Measurements from ENCODE around the gene TMEM271. TPM values are rescaled to one million over a fixed set of nuclear protein-coding genes. Genes with fewer than 3 reads are reported as not detected.

Gene TMEM271
- total RNA-seq, 1 experiment from 2014 or later, result not detected

GRCh38 chr4:574346-575161 is 1.5 kb downstream of the TMEM271 start:
- Histone ChIP-seq H3K9me3 (no peaks in the 10 kb centered on the region), H3K36me3 (ENCODE audit: control insufficient read depth, insufficient read depth, low read length) (no peaks in the 10 kb centered on the region), H3K27me3 (replicated peaks; ENCODE audit: control insufficient read depth, insufficient read depth, low read length) (no peaks in the 10 kb centered on the region), H3K4me3 (ENCODE audit: low read depth, low read length) (no peak overlapping the region), H3K4me1 (no peaks in the 10 kb centered on the region)
- Mint-ChIP-seq H3K27ac (ENCODE audit: unreplicated experiment) (no peak overlapping the region), H3K36me3 (ENCODE audit: insufficient read depth, unreplicated experiment) (no peaks in the 10 kb centered on the region), H3K4me3 (ENCODE audit: unreplicated experiment) (no peak overlapping the region), H3K27me3 (ENCODE audit: insufficient read depth, unreplicated experiment) (peaks cover 3% of the 10 kb centered on the region), H3K9me3 (ENCODE audit: unreplicated experiment) (no peaks in the 10 kb centered on the region), H3K4me1 (ENCODE audit: low read depth, unreplicated experiment) (no peaks in the 10 kb centered on the region)
- intact Hi-C loops (cut with micrococcal nuclease; ENCODE audit: unreplicated experiment), result no loop called here
- DNase-seq, result no peak
- CTCF ChIA-PET, result no interaction called here
- POLR2A ChIA-PET, result no interaction called here
- no TSS peak for BruUV-seq (replicated peaks)
- no peak for TF ChIP-seq CTCF (IDR thresholded peaks at IDR 0.05; ENCODE audit: insufficient read depth in 1 of 2, low read depth in 1 of 2, low read length in 1 of 2, severe bottlenecking in 1 of 2, unreplicated experiment in 1 of 2)

DNA sequence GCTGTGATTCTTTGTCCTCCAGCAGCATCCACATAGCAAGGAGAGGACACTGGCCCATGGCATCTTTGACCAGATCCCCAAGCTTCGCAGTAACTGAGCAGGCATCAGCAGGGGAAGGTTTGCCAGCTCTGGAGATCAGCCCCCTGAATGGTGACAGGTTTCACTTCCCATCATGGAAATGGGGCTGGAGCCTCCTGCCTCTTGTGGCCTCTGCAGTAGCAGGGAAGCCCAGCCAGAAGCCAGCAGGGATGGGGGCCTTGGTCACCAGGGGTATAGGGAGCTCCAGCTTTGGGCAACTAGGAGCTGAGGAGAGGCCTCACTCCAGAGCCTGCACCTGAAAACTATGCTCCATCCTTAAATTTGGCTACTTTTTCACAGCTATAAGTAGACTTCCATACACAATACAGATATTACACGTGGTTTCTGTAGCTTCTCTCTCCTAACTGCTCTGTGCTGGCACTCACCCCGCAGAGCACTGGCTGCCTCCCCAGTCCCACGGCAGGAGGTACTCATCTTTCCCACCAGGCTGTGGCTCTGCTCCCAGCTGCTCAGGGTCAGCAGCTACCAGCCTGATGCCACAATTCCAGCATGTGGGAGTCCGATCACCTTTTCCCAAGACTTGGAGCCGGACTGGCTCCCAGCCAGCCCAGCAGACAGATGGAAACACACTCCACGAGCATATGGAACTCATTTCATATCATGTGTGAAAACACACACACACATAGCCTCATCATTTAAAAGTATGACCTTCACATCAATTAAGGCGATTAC is 2.8 kb downstream of the TMEM271 start:
- TF ChIP-seq CTCF (IDR thresholded peaks at IDR 0.05; ENCODE audit: insufficient read depth in 1 of 2, low read depth in 1 of 2, low read length in 1 of 2, severe bottlenecking in 1 of 2, unreplicated experiment in 1 of 2), result no peak
- H3K4me1 Mint-ChIP-seq (ENCODE audit: low read depth, unreplicated experiment), result no peaks in the 10 kb centered on the region
- no peak for DNase-seq
- intact Hi-C loops (cut with micrococcal nuclease; ENCODE audit: unreplicated experiment), result no loop called here
- no peak overlapping the region for H3K27ac Mint-ChIP-seq (ENCODE audit: unreplicated experiment)
- no TSS peak for BruUV-seq (replicated peaks)
- no peaks in the 10 kb centered on the region for H3K36me3 Mint-ChIP-seq (ENCODE audit: insufficient read depth, unreplicated experiment)
- POLR2A ChIA-PET, result no interaction called here
- Histone ChIP-seq H3K36me3 (ENCODE audit: control insufficient read depth, insufficient read depth, low read length) (no peaks in the 10 kb centered on the region), H3K27me3 (replicated peaks; ENCODE audit: control insufficient read depth, insufficient read depth, low read length) (no peaks in the 10 kb centered on the region), H3K4me1 (no peaks in the 10 kb centered on the region), H3K9me3 (no peaks in the 10 kb centered on the region), H3K4me3 (ENCODE audit: low read depth, low read length) (no peak overlapping the region)
- peaks cover 3% of the 10 kb centered on the region for H3K27me3 Mint-ChIP-seq (ENCODE audit: insufficient read depth, unreplicated experiment)
- H3K9me3 Mint-ChIP-seq (ENCODE audit: unreplicated experiment), result no peaks in the 10 kb centered on the region
- CTCF ChIA-PET, result no interaction called here
- H3K4me3 Mint-ChIP-seq (ENCODE audit: unreplicated experiment), result no peak overlapping the region

- TF ChIP-seq CTCF (IDR thresholded peaks at IDR 0.05; ENCODE audit: insufficient read depth in 1 of 2, low read depth in 1 of 2, low read length in 1 of 2, severe bottlenecking in 1 of 2, unreplicated experiment in 1 of 2), result no peak
- no peaks in the 10 kb centered on the region for H3K4me1 Mint-ChIP-seq (ENCODE audit: low read depth, unreplicated experiment)
- Histone ChIP-seq H3K4me3 (ENCODE audit: low read depth, low read length) (no peak overlapping the region), H3K4me1 (no peaks in the 10 kb centered on the region), H3K36me3 (ENCODE audit: control insufficient read depth, insufficient read depth, low read length) (no peaks in the 10 kb centered on the region), H3K27me3 (replicated peaks; ENCODE audit: control insufficient read depth, insufficient read depth, low read length) (no peaks in the 10 kb centered on the region), H3K9me3 (no peaks in the 10 kb centered on the region)
- intact Hi-C loops (cut with micrococcal nuclease; ENCODE audit: unreplicated experiment), result no loop called here
- no peak for DNase-seq
- H3K27ac Mint-ChIP-seq (ENCODE audit: unreplicated experiment), result no peak overlapping the region
- CTCF ChIA-PET, result no interaction called here
- POLR2A ChIA-PET, result no interaction called here
- no peak overlapping the region for H3K4me3 Mint-ChIP-seq (ENCODE audit: unreplicated experiment)
- no peaks in the 10 kb centered on the region for H3K36me3 Mint-ChIP-seq (ENCODE audit: insufficient read depth, unreplicated experiment)
- BruUV-seq (replicated peaks), result no TSS peak
- no peaks in the 10 kb centered on the region for H3K9me3 Mint-ChIP-seq (ENCODE audit: unreplicated experiment)
- H3K27me3 Mint-ChIP-seq (ENCODE audit: insufficient read depth, unreplicated experiment), result peaks cover 3% of the 10 kb centered on the region
Measured at GRCh38 chr4:572594-572993, 3.5 kb downstream of the TMEM271 start.
